MCF 10A (cell line): ENCODE results near the gene PDGFC. TPM values are rescaled to one million over a fixed set of nuclear protein-coding genes. Genes with fewer than 3 reads are reported as not detected.
A peak's percentile ranks its signal among the peaks of the same experiment; 100 is the strongest.

ENCODE experiments used
- BruUV-seq: library from RNA; stranded (reverse); fragments of 400-500 nt; replicated peaks from 2 replicates; lab custom pipeline; 2021; lab: Mats Ljungman, UMichigan
- CTCF ChIA-PET: fragments of 300-600 bp; sonication (Branson Sonifier 250); formaldehyde crosslinking; extraction: SDS; loops from one replicate; lab custom pipeline; 2021; ENCODE audit warnings: antibody characterized with exemption, inconsistent platforms; lab: Yijun Ruan, JAX
- POLR2A ChIA-PET: fragments of 300-600, 350-650 bp; sonication (Branson Sonifier 250); formaldehyde crosslinking; extraction: SDS; loops from one replicate; lab custom pipeline; 2020; ENCODE audit warnings: antibody characterized with exemption, inconsistent platforms; lab: Yijun Ruan, JAX
- DNase-seq: peaks from one replicate; pipeline ENCODE4 v3.0.0-alpha.2; 2018; ENCODE audit not compliant: unreplicated experiment
- H3K27ac Mint-ChIP-seq: one replicate; pipeline ENCODE4 v1.8.0; 2022; ENCODE audit warnings: mild to moderate bottlenecking, low read depth, mixed read lengths; ENCODE audit not compliant: unreplicated experiment
- H3K27me3 Mint-ChIP-seq: one replicate; pipeline ENCODE4 v1.8.0; 2022; ENCODE audit warnings: mixed read lengths; ENCODE audit not compliant: insufficient read depth, unreplicated experiment
- H3K36me3 Mint-ChIP-seq: one replicate; pipeline ENCODE4 v1.8.0; 2022; ENCODE audit warnings: mild to moderate bottlenecking, moderate library complexity, mixed read lengths; ENCODE audit not compliant: insufficient read depth, unreplicated experiment
- H3K4me1 Mint-ChIP-seq: one replicate; pipeline ENCODE4 v1.8.0; 2022; ENCODE audit warnings: mixed read lengths; ENCODE audit not compliant: insufficient read depth, unreplicated experiment
- H3K4me3 Mint-ChIP-seq: one replicate; pipeline ENCODE4 v1.8.0; 2022; ENCODE audit warnings: mild to moderate bottlenecking, moderate library complexity, mixed read lengths; ENCODE audit not compliant: unreplicated experiment
- H3K9me3 Mint-ChIP-seq: one replicate; pipeline ENCODE4 v1.8.0; 2022; ENCODE audit warnings: mixed read lengths; ENCODE audit not compliant: unreplicated experiment
- CTCF ChIP-seq: fragments of 200-600 bp; IDR thresholded peaks from one replicate; pipeline ENCODE4 v1.8.0; 2022; ENCODE audit warnings: antibody characterized with exemption, mild to moderate bottlenecking; ENCODE audit not compliant: unreplicated experiment
- intact Hi-C: fragments of 100-400 bp; cut with micrococcal nuclease; formaldehyde crosslinking; loops from 2 replicates; pipeline ENCODE4 v1.14.1; 2022
- total RNA-seq: library from RNA; stranded (reverse); gene quantifications from 2 replicates; pipeline ENCODE4 v1.2.3, GENCODE V29; 2022

Gene PDGFC
- total RNA-seq, 1 experiment from 2014 or later = 74.8 TPM

DNA sequence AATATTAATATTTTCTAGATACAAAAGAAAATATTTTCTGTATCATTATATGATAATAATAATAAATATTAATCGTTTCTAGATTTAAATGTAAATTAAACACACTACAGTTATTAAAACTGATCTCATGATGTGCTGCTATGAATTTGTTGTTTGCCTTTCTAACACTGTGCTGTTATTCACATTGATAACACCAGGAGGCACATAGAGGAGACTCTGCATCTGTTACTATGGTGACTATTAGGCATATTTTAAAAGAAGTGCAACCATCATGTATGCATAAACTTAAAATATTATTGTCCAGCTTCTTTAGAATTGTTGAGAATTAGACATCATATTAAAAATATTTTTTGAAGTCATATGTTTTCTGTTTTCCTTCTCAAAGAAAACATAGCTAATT lies 11.8 kb upstream of the PDGFC start:
- Mint-ChIP-seq H3K36me3 (no peaks in the 10 kb centered on the region), H3K27ac (no peak overlapping the region), H3K4me1 (no peaks in the 10 kb centered on the region), H3K27me3 (no peaks in the 10 kb centered on the region), H3K4me3 (no peak overlapping the region), H3K9me3 (no peaks in the 10 kb centered on the region)
- ChIA-PET POLR2A (interaction anchor here (0.6 to 3.4 kb wide), 2 partner anchors 11 to 93 kb away, joined by 3 to 11 read pairs; partner anchors contain the start of gene GLRB), CTCF (interaction anchor here (0.5 to 5.2 kb wide), 11 partner anchors 12 to 1643 kb away, joined by 3 to 41 read pairs (median 3); no protein-coding TSS in a partner anchor)
- no TSS peak for BruUV-seq
- intact Hi-C loops = loop anchor here (1.0 to 10.0 kb wide), 3 partner anchors 31 to 661 kb away; no protein-coding TSS in a partner anchor
- peak; percentile 48 for DNase-seq
- TF ChIP-seq CTCF = peak; percentile 43

DNA sequence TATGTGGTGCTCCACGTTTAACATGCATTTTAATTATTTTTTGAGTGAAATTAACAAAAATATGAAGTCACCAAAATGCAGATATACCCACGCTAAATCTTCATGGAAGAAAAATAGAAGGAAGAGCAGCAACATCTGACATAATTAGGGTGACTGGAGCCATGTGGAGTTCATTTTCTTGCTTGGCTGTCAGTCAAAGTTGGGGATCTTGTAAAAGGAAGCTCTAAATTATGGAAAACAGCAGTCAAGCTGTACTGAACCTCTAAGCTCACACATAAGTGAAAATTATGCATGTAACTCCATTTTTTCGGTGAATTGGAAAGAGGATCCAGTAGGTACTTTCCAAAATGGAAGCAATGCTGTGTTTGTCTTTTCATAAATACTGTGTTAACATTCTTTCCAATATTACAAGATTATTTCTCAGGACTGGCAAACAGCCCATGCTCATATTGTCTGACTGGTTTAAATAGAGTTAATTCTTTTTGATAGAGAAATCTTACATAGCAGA lies 9.7 kb upstream of the PDGFC start:
- no peaks in the 10 kb centered on the region for H3K9me3 Mint-ChIP-seq
- no peaks in the 10 kb centered on the region for H3K36me3 Mint-ChIP-seq
- ChIA-PET CTCF (interaction anchor here (1.5 to 5.2 kb wide), 5 partner anchors 9 to 64 kb away, joined by 5 to 41 read pairs (median 5); no protein-coding TSS in a partner anchor), POLR2A (interaction anchor here (0.7 to 3.4 kb wide), 3 partner anchors 9 to 95 kb away, joined by 3 to 11 read pairs (median 6); no protein-coding TSS in a partner anchor)
- no TSS peak for BruUV-seq
- no peaks in the 10 kb centered on the region for H3K27me3 Mint-ChIP-seq
- H3K27ac Mint-ChIP-seq = no peak overlapping the region
- H3K4me1 Mint-ChIP-seq = peaks cover 12% of the 10 kb centered on the region
- DNase-seq = no peak
- no peak overlapping the region for H3K4me3 Mint-ChIP-seq
- intact Hi-C loops = loop anchor here (10.0 kb wide), 1 partner anchor 663 kb away; no protein-coding TSS in a partner anchor
- no peak for TF ChIP-seq CTCF

- no peak for DNase-seq
- H3K4me1 Mint-ChIP-seq = peaks cover 47% of the 10 kb centered on the region
- TF ChIP-seq CTCF = no peak
- BruUV-seq = no TSS peak
- no peak overlapping the region for H3K4me3 Mint-ChIP-seq
- no peaks in the 10 kb centered on the region for H3K36me3 Mint-ChIP-seq
- peak overlapping the region; percentile 95 for H3K27ac Mint-ChIP-seq
- ChIA-PET POLR2A (interaction anchor here (0.9 to 1.3 kb wide), 2 partner anchors 21 to 41 kb away, joined by 3 to 7 read pairs; no protein-coding TSS in a partner anchor), CTCF (interaction anchor here (0.6 to 3.9 kb wide), 3 partner anchors 22 to 68 kb away, joined by 3 to 23 read pairs (median 4); no protein-coding TSS in a partner anchor)
- intact Hi-C loops = loop anchor here (10.0 kb wide), 1 partner anchor 997 kb away; no protein-coding TSS in a partner anchor
- no peaks in the 10 kb centered on the region for H3K9me3 Mint-ChIP-seq
- H3K27me3 Mint-ChIP-seq = no peaks in the 10 kb centered on the region
Measured at GRCh38 chr4:156977435-156978160, 6.0 kb upstream of the PDGFC start.

DNA sequence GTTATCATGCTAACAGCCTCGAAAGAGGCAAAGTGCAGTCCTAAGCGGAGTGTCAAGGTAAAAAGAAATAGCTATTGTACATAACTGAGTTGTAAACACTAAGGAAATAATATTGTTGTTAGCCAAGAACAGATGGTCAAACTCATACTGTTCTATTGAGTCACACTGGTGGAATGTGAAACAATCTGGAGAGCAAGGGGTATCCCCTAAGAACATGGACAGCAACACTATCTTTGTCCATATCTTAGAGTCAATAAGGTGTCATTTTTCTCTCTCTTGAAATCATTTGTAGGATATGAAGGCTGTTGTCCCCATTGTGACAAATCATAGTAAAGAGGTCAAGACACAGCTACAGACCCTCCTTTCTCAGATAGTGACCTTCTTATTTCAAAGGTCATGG lies 4.5 kb upstream of the PDGFC start:
- no peak for TF ChIP-seq CTCF
- H3K4me3 Mint-ChIP-seq = no peak overlapping the region
- DNase-seq = peak; percentile 70
- peak overlapping the region; percentile 95 for H3K27ac Mint-ChIP-seq
- BruUV-seq = no TSS peak
- H3K27me3 Mint-ChIP-seq = no peaks in the 10 kb centered on the region
- H3K9me3 Mint-ChIP-seq = no peaks in the 10 kb centered on the region
- ChIA-PET CTCF (interaction anchor here (0.5 to 3.9 kb wide), 8 partner anchors 8 to 1065 kb away, joined by 3 to 23 read pairs (median 4); no protein-coding TSS in a partner anchor), POLR2A (interaction anchor here (0.7 to 1.9 kb wide), 5 partner anchors 24 to 501 kb away, joined by 3 to 6 read pairs (median 3); no protein-coding TSS in a partner anchor)
- intact Hi-C loops = loop anchor here (10.0 kb wide), 1 partner anchor 999 kb away; no protein-coding TSS in a partner anchor
- no peaks in the 10 kb centered on the region for H3K36me3 Mint-ChIP-seq
- peaks cover 49% of the 10 kb centered on the region for H3K4me1 Mint-ChIP-seq
